GF-D8 (cell line): ENCODE results near the gene INO80.

Source experiments
- DNase-seq: peaks from one replicate; lab custom pipeline; 2025; lab: John Stamatoyannopoulos, UW

The INO80 gene

DNA sequence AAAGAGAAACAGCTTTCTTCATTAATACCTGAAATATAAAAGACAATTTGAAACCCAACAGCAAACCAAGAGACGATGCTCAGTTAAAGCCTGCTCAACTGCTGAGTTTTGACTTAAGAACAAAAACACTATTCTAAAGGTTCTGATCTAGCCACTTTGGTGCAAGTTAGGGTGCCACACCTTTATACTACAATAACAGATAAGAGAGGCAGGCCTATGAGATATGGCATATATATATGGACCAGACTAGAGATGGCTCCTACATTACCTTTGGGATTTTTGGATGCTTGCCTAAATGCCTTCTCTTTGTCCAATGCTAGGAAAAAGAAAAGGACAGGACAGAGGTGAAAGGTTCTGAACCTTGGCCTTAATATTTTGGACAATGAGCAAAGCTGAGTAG is 68.6 kb downstream of the INO80 start:
- no peak for DNase-seq

DNA sequence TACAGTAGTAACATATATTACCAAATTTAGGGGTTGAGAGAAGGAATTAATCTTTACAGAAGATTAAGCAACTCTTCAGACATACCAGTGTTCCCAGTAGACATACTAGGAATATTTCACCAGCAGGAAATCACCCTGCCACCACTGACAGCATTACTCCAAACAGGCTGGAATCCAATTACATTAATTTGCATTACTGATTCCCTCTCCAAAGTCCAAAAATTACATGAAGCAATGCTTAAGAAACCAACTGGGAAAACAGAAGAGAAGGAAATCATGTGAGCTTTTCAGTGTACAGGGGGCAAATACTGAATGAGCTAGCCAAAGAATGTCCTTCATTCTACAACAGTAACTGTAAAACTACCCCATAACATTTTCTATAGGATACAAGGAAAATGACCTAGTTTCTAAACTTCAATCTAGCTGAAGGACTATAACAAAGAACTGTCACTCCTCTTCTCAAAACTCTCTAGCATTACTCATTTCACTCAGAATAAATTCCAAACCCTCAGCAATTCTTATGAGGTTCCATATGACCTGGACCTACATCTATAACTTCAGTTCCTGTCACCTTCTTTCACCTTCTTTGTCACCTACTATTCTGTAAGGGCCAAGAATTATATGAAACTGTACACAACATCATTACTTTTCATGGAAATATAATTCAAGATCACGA is 72.7 kb downstream of the INO80 start:
- DNase-seq: no peak

DNA sequence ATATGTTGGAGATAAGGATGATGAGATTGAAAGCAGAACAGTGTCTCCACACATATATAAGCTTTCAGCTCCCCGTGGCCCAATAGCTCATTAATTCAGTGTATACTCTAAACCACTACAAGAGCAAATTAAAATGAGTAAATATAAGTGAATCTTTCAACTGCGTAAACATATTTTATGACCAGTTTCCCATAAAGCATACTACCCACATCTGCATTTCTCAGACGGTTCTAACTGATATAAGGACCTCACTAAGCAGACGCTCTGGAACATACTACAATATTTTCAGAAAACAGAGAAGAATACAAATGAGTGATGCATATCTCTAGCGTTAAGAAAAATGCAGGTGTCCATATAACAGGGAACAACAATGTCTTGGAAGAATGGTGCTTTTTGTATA is 73.2 kb downstream of the INO80 start:
- no peak for DNase-seq

- no peak for DNase-seq
Measured at GRCh38 chr15:41039121-41039520, 77.0 kb downstream of the INO80 start.

DNA sequence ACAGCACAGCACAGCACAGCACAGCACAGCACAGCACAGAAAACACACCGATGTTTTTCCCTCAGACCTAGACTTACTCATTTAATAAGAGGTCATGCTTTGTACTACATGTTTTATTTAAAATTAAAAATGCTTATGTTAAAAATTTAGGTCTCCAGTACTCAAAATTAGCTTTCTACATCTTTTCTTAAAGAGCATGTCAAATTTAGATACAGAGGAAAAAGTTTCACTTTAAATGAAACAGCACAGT is 84.1 kb downstream of the INO80 start:
- DNase-seq: no peak

DNA sequence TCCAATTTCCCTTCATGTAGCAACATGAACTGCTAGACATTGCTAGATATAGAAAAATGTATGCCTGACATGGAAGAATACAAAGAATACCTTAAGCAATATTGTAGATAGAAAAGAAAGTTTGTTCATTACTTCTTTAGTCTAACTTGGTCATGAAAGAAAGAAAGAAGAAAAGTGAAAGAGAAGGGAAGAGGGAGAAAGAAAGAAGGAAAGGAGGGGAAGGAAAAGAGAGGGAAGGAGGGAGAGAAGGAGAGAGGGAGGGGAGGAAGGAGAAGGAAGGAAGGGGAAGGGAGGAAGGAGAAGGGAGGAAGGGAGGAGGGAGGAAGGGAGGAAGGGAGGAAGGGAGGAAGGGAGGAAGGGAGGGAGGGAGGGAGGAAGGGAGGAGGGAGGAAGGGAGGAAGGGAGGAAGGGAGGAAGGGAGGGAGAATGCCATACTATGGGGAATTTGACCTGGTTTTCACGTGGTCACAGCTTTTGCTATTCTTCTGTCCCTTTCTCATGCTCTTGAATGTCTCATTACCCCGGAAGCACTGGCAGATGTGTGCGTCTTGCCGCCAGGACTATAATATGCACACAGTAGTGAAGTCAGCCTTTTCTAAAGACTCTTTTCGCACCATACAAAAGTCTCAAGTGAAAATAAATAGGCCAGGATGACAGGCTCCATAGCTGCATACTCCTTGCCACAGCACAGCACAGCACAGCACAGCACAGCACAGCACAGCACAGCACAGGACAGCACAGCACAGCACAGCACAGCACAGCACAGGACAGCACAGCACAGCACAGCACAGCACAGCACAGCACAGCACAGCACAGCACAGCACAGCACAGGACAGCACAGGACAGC is 84.6 kb downstream of the INO80 start:
- no peak for DNase-seq

- no peak for DNase-seq
Measured at GRCh38 chr15:41028853-41029252, 87.2 kb downstream of the INO80 start.

DNA sequence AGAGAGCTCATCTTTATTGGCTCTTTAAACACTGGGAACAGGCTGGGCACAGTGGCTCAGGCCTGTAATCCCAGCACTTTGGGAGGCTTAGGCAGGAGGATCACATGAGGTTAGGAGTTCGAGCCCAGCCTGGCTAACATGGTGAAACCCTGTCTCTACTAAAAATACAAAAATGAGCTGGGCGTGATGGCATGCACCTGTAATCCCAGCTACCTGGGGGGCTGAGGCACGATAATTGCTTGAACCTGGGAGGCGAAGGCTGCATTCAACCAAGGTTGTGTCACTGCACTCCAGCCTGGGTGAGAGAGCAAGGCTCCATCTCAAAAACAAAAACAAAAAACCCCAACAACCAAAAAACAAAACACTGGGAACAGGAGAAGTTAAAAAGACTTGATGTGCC is 90.7 kb downstream of the INO80 start:
- DNase-seq: no peak

GRCh38 chr15:41024885-41025284 is 91.2 kb downstream of the INO80 start:
- DNase-seq: no peak

DNA sequence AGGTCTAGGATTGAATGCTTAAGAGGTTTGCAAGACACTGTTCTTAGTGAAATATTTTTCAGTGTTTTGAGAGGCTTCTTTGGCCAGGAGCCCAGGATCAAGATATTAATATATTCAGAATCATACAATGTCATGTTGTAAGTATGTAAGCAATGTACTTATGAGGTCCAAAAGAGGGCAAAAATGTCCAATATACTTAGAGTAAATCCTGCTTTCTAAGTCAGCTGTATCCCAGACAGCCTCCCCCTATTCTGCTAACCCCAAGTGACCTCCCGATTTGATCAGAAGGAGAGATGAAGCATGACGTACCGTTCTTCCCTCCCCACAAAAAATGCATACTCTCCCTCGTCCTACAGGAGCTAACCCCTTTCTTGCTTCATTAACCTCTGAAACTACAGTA is 91.9 kb downstream of the INO80 start:
- DNase-seq: no peak

DNA sequence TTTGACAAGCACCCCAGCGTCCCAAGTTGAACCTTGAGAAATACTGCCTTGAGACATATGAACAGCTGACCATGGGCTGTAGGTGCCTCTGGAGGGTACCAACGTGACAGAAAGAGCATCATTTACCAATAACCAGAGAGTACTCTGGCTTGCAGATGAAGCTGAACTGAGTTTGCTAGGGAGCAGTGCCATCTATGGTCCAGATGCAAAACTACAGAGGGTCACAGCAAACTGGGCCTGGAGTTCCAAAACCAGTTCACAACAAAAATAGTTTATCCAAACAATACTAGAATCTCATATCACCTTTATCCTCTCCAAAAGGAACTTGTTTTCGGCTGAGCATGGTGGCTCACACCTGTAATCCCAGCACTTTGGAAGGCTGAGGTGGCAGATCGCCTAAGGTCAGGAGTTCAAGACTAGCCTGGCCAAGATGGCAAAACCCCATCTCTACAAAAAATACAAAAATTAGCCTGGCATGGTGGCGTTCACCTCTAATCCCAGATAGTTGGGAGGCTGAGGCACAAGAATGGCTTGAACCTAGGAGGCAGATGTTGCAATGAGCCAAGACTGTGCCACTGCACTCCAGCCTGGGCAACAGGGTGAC is 93.5 kb downstream of the INO80 start:
- no peak for DNase-seq

DNA sequence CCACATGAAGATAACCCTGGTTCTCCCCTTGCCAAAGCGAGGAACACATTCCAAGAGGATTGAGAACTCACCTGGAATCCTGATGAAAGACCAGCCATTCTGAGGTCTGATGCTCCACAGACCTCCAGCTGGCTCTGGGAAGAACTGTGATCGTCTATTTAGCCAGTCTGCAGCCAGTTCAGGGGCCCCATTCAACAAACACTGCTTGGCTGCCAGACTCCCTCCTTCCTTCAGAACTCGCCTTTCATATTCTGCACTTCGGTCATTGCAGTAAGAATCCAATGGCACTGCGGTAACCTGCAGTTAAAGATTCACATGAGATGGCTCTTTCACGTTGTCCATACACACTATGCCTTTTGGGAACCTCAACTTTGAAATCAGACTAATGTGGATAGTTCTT is 95.3 kb downstream of the INO80 start:
- no peak for DNase-seq

GRCh38 chr15:41020311-41020710 is 95.8 kb downstream of the INO80 start:
- DNase-seq: no peak

GRCh38 chr15:41019174-41019573 is 96.9 kb downstream of the INO80 start:
- DNase-seq: no peak

DNA sequence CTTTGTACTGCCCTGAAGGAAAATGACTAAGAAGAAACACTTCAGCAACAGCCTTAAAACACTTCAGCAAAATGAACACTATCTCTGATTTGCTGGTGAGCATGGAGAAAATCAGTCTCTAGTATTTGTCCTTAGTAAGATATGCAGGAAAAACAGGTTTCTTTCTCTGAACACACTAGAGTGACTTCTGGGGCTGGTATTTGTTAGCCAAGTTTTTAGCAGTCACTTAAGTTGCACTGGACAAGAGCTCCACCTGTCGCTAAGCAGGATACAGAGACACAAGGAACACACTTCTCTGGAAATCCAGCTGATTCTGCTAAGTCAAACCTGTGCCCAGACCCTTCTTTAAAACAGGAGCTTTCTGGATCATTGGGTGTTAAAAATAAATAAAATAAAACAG is 97.5 kb downstream of the INO80 start:
- no peak for DNase-seq

- no peak for DNase-seq
Measured at GRCh38 chr15:41017066-41017735, 98.9 kb downstream of the INO80 start.

- DNase-seq: peak; percentile 2
Measured at GRCh38 chr15:41013691-41014414, 102.2 kb downstream of the INO80 start.

- DNase-seq: no peak
Measured at GRCh38 chr15:41011055-41011815, 104.8 kb downstream of the INO80 start.

DNA sequence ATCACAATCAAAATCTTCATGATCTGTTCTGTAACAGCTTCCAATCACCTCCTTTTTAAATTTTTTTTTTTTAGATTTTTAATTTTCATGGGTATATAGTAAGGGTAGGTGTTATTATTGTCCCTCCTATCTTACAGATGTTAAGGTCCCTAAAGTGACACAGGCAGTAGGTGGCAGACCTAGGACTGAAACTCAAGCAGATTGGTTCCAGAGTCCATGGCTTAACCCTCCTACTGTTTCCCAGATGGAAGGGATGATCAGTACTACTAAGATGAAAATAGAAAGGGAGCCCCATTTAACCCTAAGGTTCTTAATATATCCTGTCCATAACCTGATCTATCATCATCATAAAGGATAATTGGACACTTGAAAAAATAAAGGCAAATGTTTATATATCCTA is 105.7 kb downstream of the INO80 start:
- DNase-seq: no peak

DNA sequence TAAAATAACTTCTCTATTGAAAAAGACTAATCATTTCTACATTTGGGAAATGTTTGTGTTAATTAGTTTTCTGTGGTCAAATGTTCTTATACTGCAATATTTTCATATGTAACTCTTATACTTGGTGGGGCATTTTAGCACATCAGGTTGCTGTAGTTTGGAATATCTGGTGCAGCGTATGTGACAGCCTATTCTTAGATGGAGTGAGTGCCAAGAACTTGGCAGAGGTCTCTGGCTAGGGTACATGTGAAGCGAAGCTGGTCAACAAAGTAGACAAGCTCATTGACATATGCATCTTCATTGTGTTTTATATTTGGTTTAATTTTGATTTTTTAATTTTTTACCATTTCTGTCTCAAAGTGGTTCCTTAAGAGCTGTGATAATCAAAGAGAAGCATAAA is 109.6 kb downstream of the INO80 start:
- no peak for DNase-seq

DNA sequence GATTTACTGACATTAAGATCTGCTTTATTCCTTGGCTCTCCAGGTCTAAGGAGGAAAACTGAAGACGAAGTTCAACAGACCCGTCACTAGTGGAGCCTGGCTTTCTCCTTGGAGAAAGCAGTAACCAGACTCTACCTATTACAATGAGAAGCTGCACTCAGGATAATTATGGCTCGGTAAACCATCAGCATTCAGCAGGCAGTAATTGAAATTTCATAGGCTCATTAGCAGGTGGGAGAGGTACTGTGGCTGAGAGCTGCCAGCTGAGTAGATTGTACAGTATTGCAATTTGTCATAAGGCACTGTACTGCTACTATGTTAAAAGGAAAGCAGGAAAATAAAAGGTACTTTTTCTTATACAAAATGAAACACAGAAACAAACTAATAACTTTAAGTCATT is 111.6 kb downstream of the INO80 start:
- DNase-seq: no peak
